MM.1S (cell line): Measurements from ENCODE around the gene LIMCH1.

Experiments used
- CTCF ChIP-seq: fragments of 300-600 bp; sonication (generic); IDR thresholded peaks from 2 replicates; pipeline ENCODE4 v1.5.1; 2016; ENCODE audit warnings: antibody characterized with exemption, low read length, mixed read lengths
- EZH2 ChIP-seq: fragments of 300-600 bp; sonication (generic); optimal IDR thresholded peaks from 2 replicates; pipeline ENCODE3; 2017; ENCODE audit warnings: low read depth, mild to moderate bottlenecking, antibody characterized with exemption, low read length, mixed read lengths

GRCh38 chr4:41598580-41598979 is 60.6 kb downstream of the LIMCH1 start:
- TF ChIP-seq EZH2: no peak
- TF ChIP-seq CTCF: no peak
